LNCaP clone FGC (cell line): ENCODE data around the gene AJAP1.

Source experiments
- DNase-seq: peaks from one replicate; pipeline ENCODE4 v3.0.0-alpha.2; 2011; ENCODE audit warnings: low read depth
- H3K4me3 ChIP-seq: 2 replicates; pipeline ENCODE4 v1.5.1; 2011; ENCODE audit warnings: mild to moderate bottlenecking, low read depth, low read length, control low read depth
- CTCF ChIP-seq: IDR thresholded peaks from 2 replicates; pipeline ENCODE4 v1.5.1; 2012; ENCODE audit warnings: mild to moderate bottlenecking; ENCODE audit not compliant: control insufficient read depth, insufficient read depth; ENCODE audit errors: extremely low read depth

The AJAP1 gene

DNA sequence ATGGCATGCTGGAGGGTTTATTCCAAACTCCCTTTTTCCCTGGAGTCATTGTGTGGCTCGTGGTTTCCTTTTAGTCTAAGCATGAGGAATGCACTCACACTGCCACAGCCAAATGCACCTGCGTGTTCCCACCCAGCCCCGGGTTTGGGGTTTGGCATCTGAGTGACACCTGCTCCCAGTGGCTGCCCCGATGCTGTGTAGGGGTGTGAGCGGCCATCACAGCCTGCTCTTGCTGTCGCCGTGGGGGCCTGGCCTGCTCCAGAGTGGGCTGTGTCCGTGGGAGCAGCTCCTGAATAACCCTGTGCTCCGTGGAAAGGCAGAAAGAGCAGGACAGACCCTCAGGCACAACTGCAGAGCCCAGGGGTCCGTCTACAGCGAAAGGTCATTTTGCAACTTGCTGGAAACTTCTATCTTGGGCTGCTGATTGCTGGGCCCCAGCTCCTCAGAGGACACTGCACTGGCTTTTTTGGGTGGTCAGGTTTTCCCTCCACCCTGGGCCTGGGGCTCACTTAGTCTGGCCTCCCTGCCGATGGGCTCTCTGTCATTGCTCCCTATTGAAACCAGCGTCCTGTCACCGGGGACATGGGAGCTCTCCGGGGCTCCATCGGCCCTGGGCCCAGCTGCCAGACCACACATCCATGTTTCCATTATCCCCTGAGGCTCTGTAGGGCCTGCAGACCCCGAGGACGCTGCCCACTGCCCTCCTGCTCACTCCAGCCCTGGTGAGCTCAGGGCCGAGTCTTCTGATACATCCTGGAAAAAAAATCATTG is 74.1 kb downstream of the AJAP1 start:
- H3K4me3 ChIP-seq = no peak overlapping the region
- DNase-seq = no peak
- no peak for TF ChIP-seq CTCF

GRCh38 chr1:4729090-4729471 is 74.7 kb downstream of the AJAP1 start:
- no peak for TF ChIP-seq CTCF
- DNase-seq = no peak
- H3K4me3 ChIP-seq = no peak overlapping the region

GRCh38 chr1:4730078-4730477 is 75.7 kb downstream of the AJAP1 start:
- TF ChIP-seq CTCF = no peak
- no peak overlapping the region for H3K4me3 ChIP-seq
- DNase-seq = peak; percentile 96

GRCh38 chr1:4733446-4734177 is 79.2 kb downstream of the AJAP1 start:
- no peak for DNase-seq
- TF ChIP-seq CTCF = no peak
- H3K4me3 ChIP-seq = no peak overlapping the region

DNA sequence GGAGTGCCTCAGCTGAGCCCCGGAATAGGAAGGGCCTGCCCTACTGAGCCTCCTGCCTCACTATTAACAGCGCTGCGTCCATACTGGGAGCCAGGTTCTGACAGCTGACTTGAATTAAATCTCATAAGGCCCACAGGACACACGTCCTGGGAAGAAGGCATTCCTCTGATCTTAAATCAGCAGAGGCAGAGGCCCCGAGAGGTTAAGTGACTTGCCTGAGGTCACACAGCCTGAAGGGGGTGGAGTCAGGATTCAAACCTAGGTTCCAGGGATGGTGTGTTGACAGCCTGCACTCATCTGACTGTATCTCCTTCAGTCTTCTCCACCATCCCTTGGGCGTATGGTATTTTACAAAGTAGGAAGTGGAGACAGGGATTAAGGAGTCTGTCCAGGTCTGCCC is 79.8 kb downstream of the AJAP1 start:
- no peak overlapping the region for H3K4me3 ChIP-seq
- no peak for DNase-seq
- TF ChIP-seq CTCF = no peak

- no peak for TF ChIP-seq CTCF
- no peak overlapping the region for H3K4me3 ChIP-seq
- no peak for DNase-seq
Measured at GRCh38 chr1:4734791-4735190, 80.4 kb downstream of the AJAP1 start.
